Neural progenitor cell (in vitro differentiated cells): ENCODE measurements around the gene SRRM2.

ENCODE experiments used
- CTCF ChIP-seq: fragments of 200-600 bp; sonication (generic); IDR thresholded peaks from 2 replicates; pipeline ENCODE4 v1.5.1; 2017; ENCODE audit warnings: antibody characterized with exemption, mild to moderate bottlenecking
- EZH2 ChIP-seq: fragments of 200-600 bp; sonication (generic); IDR thresholded peaks from 2 replicates; pipeline ENCODE4 v1.6.1; 2017; ENCODE audit warnings: antibody characterized with exemption, mild to moderate bottlenecking, moderate library complexity
- EZH2phosphoT487 ChIP-seq: fragments of 200-600 bp; sonication (generic); IDR thresholded peaks from 2 replicates; pipeline ENCODE4 v1.6.1; 2017; ENCODE audit warnings: antibody characterized with exemption

GRCh38 chr16:2782583-2783351 lies 30.3 kb downstream of the SRRM2 start:
- no peak for TF ChIP-seq CTCF
- no peak for TF ChIP-seq EZH2
- TF ChIP-seq EZH2phosphoT487 = no peak
